Naive thymus-derived CD4-positive, alpha-beta T cell (primary cell): ENCODE results near the gene MRFAP1. TPM values are rescaled to one million over a fixed set of nuclear protein-coding genes. Genes with fewer than 3 reads are reported as not detected.

Experiments
- ATAC-seq: fragments of 150-1000 bp; cut with Tn5 transposase; 2 replicates; pipeline ENCODE4 v1.10.0; 2021; ENCODE audit warnings: mild to moderate bottlenecking, moderate library complexity
- CTCF ChIA-PET: fragments of 350-600 bp; sonication (Branson Sonifier 250); formaldehyde crosslinking; loops from one replicate; lab custom pipeline; 2021; ENCODE audit warnings: antibody characterized with exemption; lab: Charles Lee
- POLR2A ChIA-PET: fragments of 350-600 bp; sonication (Branson Sonifier 250); formaldehyde crosslinking; loops from one replicate; lab custom pipeline; 2021; ENCODE audit warnings: antibody characterized with exemption, inconsistent platforms; lab: Charles Lee
- DNase-seq, 9 donors: peaks; one replicate each; pipeline versions ENCODE4 v3.0.0 to v3.0.0-alpha.2; 2020 to 2022; ENCODE audit warnings: mixed read lengths in 1 of 9
- H3K27ac ChIP-seq: one replicate; pipeline ENCODE4 v1.7.0; 2013; ENCODE audit warnings: mild to moderate bottlenecking, low read depth, low read length, moderate library complexity
- H3K27me3 ChIP-seq, 2 donors: one replicate each; pipeline ENCODE4 v1.7.0; 2013; ENCODE audit warnings: low read length in 2 of 2, mild to moderate bottlenecking in 2 of 2, moderate library complexity in 2 of 2; ENCODE audit not compliant: control insufficient read depth in 2 of 2, insufficient read depth in 2 of 2
- H3K36me3 ChIP-seq, 3 experiments: 1 replicate in 2 of 3; 2 replicates in 1 of 3; pipeline ENCODE4 v1.7.0; 2013; ENCODE audit warnings: low read length in 3 of 3, mild to moderate bottlenecking in 3 of 3, moderate library complexity in 1 of 3; ENCODE audit not compliant: insufficient read depth in 3 of 3, control insufficient read depth in 2 of 3
- H3K4me1 ChIP-seq, 2 donors: one replicate each; pipeline ENCODE4 v1.7.0; 2013; ENCODE audit warnings: low read length in 2 of 2, mild to moderate bottlenecking in 2 of 2, moderate library complexity in 1 of 2; ENCODE audit not compliant: control insufficient read depth in 2 of 2, insufficient read depth in 2 of 2
- H3K4me3 ChIP-seq: 2 replicates; pipeline ENCODE4 v1.7.0; 2013; ENCODE audit warnings: mild to moderate bottlenecking, low read length
- H3K9me3 ChIP-seq, 3 experiments: 1 replicate in 2 of 3; 2 replicates in 1 of 3; pipeline ENCODE4 v1.7.0; 2013; ENCODE audit warnings: low read length in 3 of 3; ENCODE audit not compliant: control insufficient read depth in 2 of 3
- H3K27ac Mint-ChIP-seq, 9 donors: one replicate each; pipeline ENCODE4 v1.8.0; 2020 to 2022; ENCODE audit warnings: mixed read lengths in 9 of 9, mild to moderate bottlenecking in 8 of 9, moderate library complexity in 5 of 9, inconsistent platforms in 2 of 9
- H3K27me3 Mint-ChIP-seq, 5 donors: one replicate each; pipeline ENCODE4 v1.8.0; 2021 to 2022; ENCODE audit warnings: mixed read lengths in 5 of 5, mild to moderate bottlenecking in 1 of 5
- H3K36me3 Mint-ChIP-seq, 5 donors: one replicate each; pipeline ENCODE4 v1.8.0; 2020 to 2022; ENCODE audit warnings: mixed read lengths in 5 of 5, mild to moderate bottlenecking in 3 of 5, inconsistent platforms in 1 of 5
- H3K4me1 Mint-ChIP-seq, 7 donors: one replicate each; pipeline ENCODE4 v1.8.0; 2020 to 2022; ENCODE audit warnings: mixed read lengths in 7 of 7, mild to moderate bottlenecking in 3 of 7, inconsistent platforms in 1 of 7
- H3K4me3 Mint-ChIP-seq, 10 donors: one replicate each; pipeline ENCODE4 v1.8.0; 2020 to 2022; ENCODE audit warnings: mild to moderate bottlenecking in 10 of 10, mixed read lengths in 10 of 10, moderate library complexity in 6 of 10, inconsistent platforms in 2 of 10
- H3K9me3 Mint-ChIP-seq, 11 donors: one replicate each; pipeline ENCODE4 v1.8.0; 2020 to 2022; ENCODE audit warnings: mixed read lengths in 11 of 11, mild to moderate bottlenecking in 4 of 11, inconsistent platforms in 1 of 11, moderate library complexity in 1 of 11
- intact Hi-C, 2 donors: fragments of 100-400 bp; cut with micrococcal nuclease; formaldehyde crosslinking; loops; one replicate each; pipeline ENCODE4 v1.15.1; 2023
- polyA plus RNA-seq, 2 donors: library from polyadenylated mRNA; unstranded; fragments of 300-500 nt; fragmentation: Illumina TruSeq; gene quantifications; one replicate each; pipeline ENCODE4 v1.2.3, GENCODE V29; 2021
- total RNA-seq, 6 experiments: library from RNA in 5 of 6; stranded (reverse) in 5 of 6; gene quantifications; 1 replicate in 5 of 6; 2 replicates in 1 of 6; pipeline ENCODE4 v1.2.3 and lab custom pipeline; 2021 to 2026

MRFAP1 gene
- 100 to 1,000 TPM; 120 to 187 (median 139) TPM for total RNA-seq
- polyA plus RNA-seq, result 100 to 1,000 TPM; 180 to 199 TPM
- total RNA-seq (lab: John Stamatoyannopoulos, UW), result 161 reads per million, percentile 91 among the genes with 10 or more reads in this experiment

GRCh38 chr4:6640292-6641163, at the start of gene MRFAP1:
Gene MRFAP1 (plus strand): TSS chr4:6640685. CDS start chr4:6640863, 178 bp downstream.
- H3K4me1 ChIP-seq, result peaks cover 13 to 23% of the 10 kb centered on the region in 2 donors
- Mint-ChIP-seq H3K9me3 (peaks cover 0 to 7% (median 0%) of the 10 kb centered on the region in 11 donors), H3K36me3 (peaks cover 11 to 35% (median 29%) of the 10 kb centered on the region in 5 donors), H3K4me1 (peaks cover 26 to 52% (median 37%) of the 10 kb centered on the region in 7 donors), H3K27ac (peak within 1 kb of the TSS; percentile 99 to 100 (median 99)), H3K4me3 (peak within 1 kb of the TSS; percentile 94 to 100 (median 99)), H3K27me3 (no peaks in the 10 kb centered on the region)
- intact Hi-C loops, result loop anchor here (1.0 to 5.0 kb wide), 17 partner anchors 18 to 1517 kb away; partner anchors contain the start of genes BLOC1S4 (in 2 of the 2), GRPEL1 (in 2 of the 2), MAN2B2 (in 2 of the 2) and MRFAP1L1 (in 2 of the 2)
- ATAC-seq (peak; percentile 94), DNase-seq (peak; percentile 84 to 97 (median 95))
- no peaks in the 10 kb centered on the region for H3K27me3 ChIP-seq
- H3K4me3 ChIP-seq, result peak within 1 kb of the TSS; percentile 100
- H3K27ac ChIP-seq, result peak within 1 kb of the TSS; percentile 97
- ChIA-PET CTCF (interaction anchor here (0.6 to 1.3 kb wide), 8 partner anchors 13 to 1295 kb away, joined by 3 to 7 read pairs (median 4); partner anchors contain the start of genes BLOC1S4 and MRFAP1L1), POLR2A (interaction anchor here (0.5 to 10.2 kb wide), 29 partner anchors 8 to 427 kb away, joined by 3 to 156 read pairs (median 6); partner anchors contain the start of genes BLOC1S4, GRPEL1, MAN2B2 and MRFAP1L1)
- no peaks in the 10 kb centered on the region for H3K9me3 ChIP-seq
- peaks cover 0 to 24% (median 14%) of the 10 kb centered on the region in 3 experiments for H3K36me3 ChIP-seq

- Histone ChIP-seq H3K4me3 (no peak overlapping the region), H3K27ac (no peak overlapping the region), H3K9me3 (no peaks in the 10 kb centered on the region), H3K4me1 (no peaks in the 10 kb centered on the region), H3K27me3 (no peaks in the 10 kb centered on the region), H3K36me3 (peaks cover 0 to 74% (median 10%) of the 10 kb centered on the region in 3 experiments)
- H3K36me3 Mint-ChIP-seq, result peaks cover 3 to 41% (median 15%) of the 10 kb centered on the region in 5 donors
- intact Hi-C loops, result no loop called here
- H3K9me3 Mint-ChIP-seq, result no peaks in the 10 kb centered on the region
- H3K4me1 Mint-ChIP-seq, result peaks cover 0 to 2% (median 0%) of the 10 kb centered on the region in 7 donors
- no peak overlapping the region for H3K27ac Mint-ChIP-seq
- POLR2A ChIA-PET, result no interaction called here
- no peak for DNase-seq
- H3K27me3 Mint-ChIP-seq, result no peaks in the 10 kb centered on the region
- ATAC-seq, result peak; percentile 28
- H3K4me3 Mint-ChIP-seq, result no peak overlapping the region
- CTCF ChIA-PET, result no interaction called here
Observed at GRCh38 chr4:6591313-6591712, 49.2 kb upstream of the MRFAP1 start.

- Mint-ChIP-seq H3K27ac (no peak overlapping the region), H3K27me3 (no peaks in the 10 kb centered on the region), H3K4me1 (peaks cover 0 to 2% (median 0%) of the 10 kb centered on the region in 7 donors), H3K4me3 (no peak overlapping the region), H3K36me3 (peaks cover 1 to 42% (median 15%) of the 10 kb centered on the region in 5 donors), H3K9me3 (no peaks in the 10 kb centered on the region)
- ATAC-seq, result no peak
- Histone ChIP-seq H3K4me1 (no peaks in the 10 kb centered on the region), H3K27me3 (no peaks in the 10 kb centered on the region), H3K36me3 (peaks cover 0 to 74% (median 10%) of the 10 kb centered on the region in 3 experiments), H3K9me3 (no peaks in the 10 kb centered on the region), H3K27ac (no peak overlapping the region), H3K4me3 (no peak overlapping the region)
- ChIA-PET POLR2A (no interaction called here), CTCF (no interaction called here)
- intact Hi-C loops, result no loop called here
- no peak for DNase-seq
Observed at GRCh38 chr4:6591781-6592180, 48.7 kb upstream of the MRFAP1 start.

GRCh38 chr4:6592804-6593563, 47.5 kb upstream of the MRFAP1 start:
- H3K27ac Mint-ChIP-seq, result no peak overlapping the region
- intact Hi-C loops, result no loop called here
- H3K27me3 Mint-ChIP-seq, result no peaks in the 10 kb centered on the region
- H3K36me3 Mint-ChIP-seq, result peaks cover 1 to 37% (median 15%) of the 10 kb centered on the region in 5 donors
- H3K4me1 Mint-ChIP-seq, result peaks cover 0 to 2% (median 0%) of the 10 kb centered on the region in 7 donors
- H3K4me1 ChIP-seq, result no peaks in the 10 kb centered on the region
- ChIA-PET CTCF (no interaction called here), POLR2A (no interaction called here)
- DNase-seq (no peak), ATAC-seq (no peak)
- H3K4me3 Mint-ChIP-seq, result no peak overlapping the region
- H3K9me3 Mint-ChIP-seq, result no peaks in the 10 kb centered on the region
- H3K36me3 ChIP-seq, result peaks cover 5 to 74% (median 11%) of the 10 kb centered on the region in 3 experiments
- H3K27me3 ChIP-seq, result no peaks in the 10 kb centered on the region
- H3K9me3 ChIP-seq, result no peaks in the 10 kb centered on the region
- no peak overlapping the region for H3K4me3 ChIP-seq
- H3K27ac ChIP-seq, result no peak overlapping the region

- Mint-ChIP-seq H3K36me3 (peaks cover 1 to 46% (median 15%) of the 10 kb centered on the region in 5 donors), H3K4me3 (no peak overlapping the region), H3K27ac (no peak overlapping the region), H3K9me3 (no peaks in the 10 kb centered on the region), H3K27me3 (no peaks in the 10 kb centered on the region), H3K4me1 (peaks cover 0 to 2% (median 0%) of the 10 kb centered on the region in 7 donors)
- DNase-seq (no peak), ATAC-seq (no peak)
- Histone ChIP-seq H3K4me1 (no peaks in the 10 kb centered on the region), H3K27ac (no peak overlapping the region), H3K4me3 (no peak overlapping the region), H3K36me3 (peaks cover 5 to 83% (median 8%) of the 10 kb centered on the region in 3 experiments), H3K27me3 (no peaks in the 10 kb centered on the region), H3K9me3 (no peaks in the 10 kb centered on the region)
- ChIA-PET POLR2A (no interaction called here), CTCF (no interaction called here)
- intact Hi-C loops, result no loop called here
Observed at GRCh38 chr4:6594341-6594740, 46.1 kb upstream of the MRFAP1 start.

GRCh38 chr4:6594826-6595355, 45.6 kb upstream of the MRFAP1 start:
- Mint-ChIP-seq H3K27me3 (no peaks in the 10 kb centered on the region), H3K9me3 (no peaks in the 10 kb centered on the region), H3K4me3 (no peak overlapping the region), H3K4me1 (peaks cover 0 to 2% (median 0%) of the 10 kb centered on the region in 7 donors), H3K27ac (no peak overlapping the region), H3K36me3 (peaks cover 3 to 47% (median 15%) of the 10 kb centered on the region in 5 donors)
- ChIA-PET POLR2A (no interaction called here), CTCF (no interaction called here)
- intact Hi-C loops, result no loop called here
- Histone ChIP-seq H3K9me3 (no peaks in the 10 kb centered on the region), H3K4me3 (no peak overlapping the region), H3K36me3 (peaks cover 5 to 82% (median 8%) of the 10 kb centered on the region in 3 experiments), H3K27me3 (no peaks in the 10 kb centered on the region), H3K27ac (no peak overlapping the region), H3K4me1 (no peaks in the 10 kb centered on the region)
- DNase-seq (no peak), ATAC-seq (no peak)
